ENCODE data around the gene KRT17. TPM values are rescaled to one million over a fixed set of nuclear protein-coding genes. Genes with fewer than 3 reads are reported as not detected.

Gene KRT17
- total RNA-seq, 2 donors from 2014 or later: 4.4 to 5.9 TPM

GRCh38 chr17:41651625-41652460 lies 27.5 kb upstream of the KRT17 start:
- WGBS, 2 donors: 40 to 73% methylated on average over 6 to 13 of the region's 13 CpGs
- peak overlapping the region in 3 of 4 donors; percentile 51 to 74 (median 54) for H3K27ac ChIP-seq
- DNase-seq (peak; percentile 71 to 86 (median 82)), ATAC-seq (peak; percentile 74)
- no peaks in the 10 kb centered on the region for H3K36me3 ChIP-seq (replicated peaks in 1 of 2; ENCODE audit: insufficient read depth in 1 of 2, low read depth in 2 of 2)
- H3K27me3 ChIP-seq: no peaks in the 10 kb centered on the region
- no peak overlapping the region for H3K4me3 ChIP-seq
- peaks cover 44% of the 10 kb centered on the region for H3K4me1 ChIP-seq
- TF ChIP-seq, protein P1, sequence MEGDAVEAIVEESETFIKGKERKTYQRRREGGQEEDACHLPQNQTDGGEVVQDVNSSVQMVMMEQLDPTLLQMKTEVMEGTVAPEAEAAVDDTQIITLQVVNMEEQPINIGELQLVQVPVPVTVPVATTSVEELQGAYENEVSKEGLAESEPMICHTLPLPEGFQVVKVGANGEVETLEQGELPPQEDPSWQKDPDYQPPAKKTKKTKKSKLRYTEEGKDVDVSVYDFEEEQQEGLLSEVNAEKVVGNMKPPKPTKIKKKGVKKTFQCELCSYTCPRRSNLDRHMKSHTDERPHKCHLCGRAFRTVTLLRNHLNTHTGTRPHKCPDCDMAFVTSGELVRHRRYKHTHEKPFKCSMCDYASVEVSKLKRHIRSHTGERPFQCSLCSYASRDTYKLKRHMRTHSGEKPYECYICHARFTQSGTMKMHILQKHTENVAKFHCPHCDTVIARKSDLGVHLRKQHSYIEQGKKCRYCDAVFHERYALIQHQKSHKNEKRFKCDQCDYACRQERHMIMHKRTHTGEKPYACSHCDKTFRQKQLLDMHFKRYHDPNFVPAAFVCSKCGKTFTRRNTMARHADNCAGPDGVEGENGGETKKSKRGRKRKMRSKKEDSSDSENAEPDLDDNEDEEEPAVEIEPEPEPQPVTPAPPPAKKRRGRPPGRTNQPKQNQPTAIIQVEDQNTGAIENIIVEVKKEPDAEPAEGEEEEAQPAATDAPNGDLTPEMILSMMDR (IDR thresholded peaks at IDR 0.05): no peak
- TF ChIP-seq POLR2A (IDR thresholded peaks at IDR 0.05): peak in 1 of 3 donors; percentile 7
- intact Hi-C loops (cut with DNase I): no loop called here
- no peaks in the 10 kb centered on the region for H3K9me3 ChIP-seq

DNA sequence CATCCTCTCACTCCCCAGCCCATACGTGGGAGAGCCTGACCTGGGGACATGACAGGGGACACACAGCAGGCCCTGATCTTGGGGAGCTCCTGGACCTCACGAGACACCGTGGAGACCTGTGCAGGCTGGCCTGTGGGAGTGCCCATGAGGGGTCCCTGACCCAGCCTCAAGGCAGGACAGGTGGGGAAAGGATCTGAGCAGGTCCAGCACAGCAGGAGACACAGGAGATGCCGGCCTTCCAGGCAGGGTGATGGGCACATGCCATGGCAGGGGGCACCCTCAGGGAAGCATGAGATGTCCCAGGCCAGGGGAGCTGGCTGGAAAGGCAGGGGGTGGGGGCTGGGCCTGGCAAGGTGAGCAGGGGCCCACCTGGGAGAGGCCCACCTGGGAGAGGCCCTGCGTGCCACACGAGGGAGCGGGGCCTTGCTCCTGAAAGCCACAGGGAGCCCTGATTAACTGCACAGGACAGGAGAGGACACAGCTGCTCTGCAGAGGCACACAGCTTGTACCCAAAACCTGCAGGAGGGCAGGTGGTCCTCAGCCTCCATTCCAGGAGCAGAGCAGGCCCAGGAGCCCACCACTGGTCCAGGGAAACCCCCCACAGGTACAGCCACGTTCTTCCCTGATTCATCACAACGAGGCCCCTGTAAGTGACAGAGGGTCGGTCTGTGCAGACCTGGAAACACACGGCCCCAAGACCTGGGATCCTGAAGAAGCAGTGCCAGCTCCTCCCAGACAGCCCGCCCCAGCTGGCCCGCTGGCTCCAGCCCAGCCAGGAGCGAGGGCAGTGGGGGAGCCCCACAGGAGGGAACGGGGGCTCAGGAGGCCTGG lies 26.6 kb upstream of the KRT17 start:
- no peak for DNase-seq
- H3K4me1 ChIP-seq: peaks cover 40% of the 10 kb centered on the region
- H3K9me3 ChIP-seq: no peaks in the 10 kb centered on the region
- ATAC-seq: no peak
- TF ChIP-seq, protein P1 (IDR thresholded peaks at IDR 0.05): no peak
- TF ChIP-seq POLR2A (IDR thresholded peaks at IDR 0.05): peak in 2 of 3 donors; percentile 15 to 25
- H3K36me3 ChIP-seq (replicated peaks in 1 of 2; ENCODE audit: insufficient read depth in 1 of 2, low read depth in 2 of 2): no peaks in the 10 kb centered on the region
- intact Hi-C loops (cut with DNase I): no loop called here
- peak overlapping the region; percentile 4 to 74 (median 52) for H3K27ac ChIP-seq
- WGBS, 2 donors: 51 to 100% methylated on average over 2 to 13 of the region's 15 CpGs
- no peaks in the 10 kb centered on the region for H3K27me3 ChIP-seq
- no peak overlapping the region for H3K4me3 ChIP-seq

DNA sequence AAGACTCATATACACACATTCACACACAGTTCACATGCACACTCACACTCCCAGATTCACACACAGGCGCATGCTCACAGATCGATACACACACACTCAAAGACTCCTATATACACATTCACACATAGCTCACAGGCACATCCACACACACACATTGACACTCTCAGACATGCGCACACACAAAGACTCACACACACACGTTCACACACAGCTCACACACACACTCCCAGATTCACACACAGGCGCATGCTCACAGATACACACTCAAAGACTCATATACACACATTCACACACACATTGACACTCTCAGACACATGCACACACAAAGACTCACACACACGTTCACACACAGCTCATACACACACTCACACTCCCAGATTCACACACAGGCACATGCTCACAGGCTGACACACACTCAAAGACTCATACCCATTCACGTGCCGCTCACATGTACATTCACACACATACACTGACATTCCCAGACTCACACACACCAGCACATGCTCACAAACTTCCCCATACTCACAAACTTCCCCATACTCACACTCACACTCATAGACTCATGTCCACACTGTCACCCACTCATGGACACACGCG lies 25.6 kb upstream of the KRT17 start:
- DNase-seq (no peak), ATAC-seq (no peak)
- no peak overlapping the region for H3K27ac ChIP-seq
- 84 to 88% methylated on average over 10 of the region's 10 CpGs for WGBS, 2 donors
- intact Hi-C loops (cut with DNase I): no loop called here
- no peaks in the 10 kb centered on the region for H3K27me3 ChIP-seq
- peaks cover 31% of the 10 kb centered on the region for H3K4me1 ChIP-seq
- no peaks in the 10 kb centered on the region for H3K36me3 ChIP-seq (replicated peaks in 1 of 2; ENCODE audit: insufficient read depth in 1 of 2, low read depth in 2 of 2)
- no peak for TF ChIP-seq POLR2A (IDR thresholded peaks at IDR 0.05)
- TF ChIP-seq, protein P1 (IDR thresholded peaks at IDR 0.05): no peak
- H3K4me3 ChIP-seq: no peak overlapping the region
- no peaks in the 10 kb centered on the region for H3K9me3 ChIP-seq

DNA sequence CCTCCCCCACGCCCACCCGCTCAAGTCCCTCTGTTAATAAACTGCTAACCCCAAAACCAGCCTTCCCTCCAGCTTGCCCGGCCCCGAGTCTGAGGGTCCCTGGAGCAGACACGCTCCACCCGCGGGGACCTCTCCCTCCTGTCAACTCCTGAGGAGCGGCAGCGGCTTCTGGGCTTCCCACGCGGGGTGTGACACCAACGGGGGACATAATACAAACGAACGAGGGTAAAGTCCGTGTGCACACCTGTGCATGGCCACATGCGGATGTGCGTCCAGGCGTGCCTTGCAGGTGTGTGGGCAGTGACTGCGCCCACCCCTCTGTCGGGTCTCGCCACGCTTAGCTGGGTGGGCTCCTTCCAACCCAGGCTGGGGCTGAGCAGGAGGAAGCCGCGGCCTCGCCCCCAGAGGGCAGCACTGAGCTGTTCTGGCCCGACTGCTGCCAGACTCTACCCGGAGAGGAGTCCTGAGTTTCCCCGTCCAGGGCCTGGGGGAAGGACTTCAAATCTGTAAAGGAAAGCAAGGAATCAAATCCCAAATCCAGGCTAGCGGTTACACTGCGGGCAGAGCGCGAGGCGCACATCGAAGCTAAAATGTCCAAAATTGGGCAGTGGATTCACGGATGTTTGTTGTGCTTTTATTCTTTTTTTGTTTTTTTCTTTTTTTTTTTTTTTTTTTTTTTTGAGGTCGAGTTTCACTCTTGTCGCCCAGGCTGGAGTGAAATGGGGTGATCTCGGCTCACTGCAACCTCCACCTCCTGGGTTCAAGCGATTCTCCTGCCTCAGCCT lies 24.2 kb upstream of the KRT17 start:
- DNase-seq: peak; percentile 89 to 90 (median 90)
- TF ChIP-seq POLR2A (IDR thresholded peaks at IDR 0.05): peak in 1 of 3 donors; percentile 30
- TF ChIP-seq, protein P1 (IDR thresholded peaks at IDR 0.05): peak; percentile 88 to 96 (median 94)
- H3K4me3 ChIP-seq: no peak overlapping the region
- H3K9me3 ChIP-seq: no peaks in the 10 kb centered on the region
- H3K27me3 ChIP-seq: no peaks in the 10 kb centered on the region
- intact Hi-C loops (cut with DNase I): no loop called here
- peaks cover 26% of the 10 kb centered on the region for H3K4me1 ChIP-seq
- no peaks in the 10 kb centered on the region for H3K36me3 ChIP-seq (replicated peaks in 1 of 2; ENCODE audit: insufficient read depth in 1 of 2, low read depth in 2 of 2)
- 4 to 5% methylated on average over 25 to 39 of the region's 39 CpGs for WGBS, 2 donors
- peak; percentile 88 for ATAC-seq
- peak overlapping the region in 3 of 4 donors; percentile 19 to 71 (median 64) for H3K27ac ChIP-seq
